Breast epithelium (tissue), 3 donors: ENCODE measurements around the gene EML1.

Experiments
- CTCF ChIP-seq, 3 donors: fragments of 450-650 bp; IDR thresholded peaks; one replicate each; pipeline ENCODE4 v1.5.1; 2016 to 2017; ENCODE audit warnings: antibody characterized with exemption in 3 of 3, mild to moderate bottlenecking in 3 of 3, moderate library complexity in 3 of 3
- POLR2A ChIP-seq: fragments of 450-650 bp; IDR thresholded peaks from one replicate; pipeline ENCODE4 v1.6.1; 2016; ENCODE audit warnings: antibody characterized with exemption, mild to moderate bottlenecking, moderate library complexity

GRCh38 chr14:99872786-99873440 is 79.7 kb downstream of the EML1 start:
- TF ChIP-seq CTCF (IDR thresholded peaks at IDR 0.05): no peak
- TF ChIP-seq POLR2A: no peak
